Activated T-cell treated with anti-CD3 and anti-CD28 coated beads, Interleukin-2, amount 50 U/mL, for 72 hours (primary cell): ENCODE measurements around the gene TMEM81. TPM values are rescaled to one million over a fixed set of nuclear protein-coding genes. Genes with fewer than 3 reads are reported as not detected.

Experiments
- ATAC-seq, 2 donors: fragments of 150-1000 bp; cut with Tn5 transposase; replicated peaks in 1 of 2; 2 replicates each; pipeline ENCODE4 v1.10.0; 2021; ENCODE audit warnings: moderate library complexity in 2 of 2, mild to moderate bottlenecking in 1 of 2
- DNase-seq, 2 donors: peaks; one replicate each; pipeline ENCODE4 v3.0.0; 2021 to 2022; ENCODE audit warnings: mixed read lengths in 1 of 2
- H3K27ac Mint-ChIP-seq: one replicate; pipeline ENCODE4 v1.8.0; 2022; ENCODE audit warnings: mild to moderate bottlenecking, moderate library complexity, mixed read lengths
- H3K27me3 Mint-ChIP-seq: one replicate; pipeline ENCODE4 v1.8.0; 2022; ENCODE audit warnings: low read depth, mixed read lengths
- H3K36me3 Mint-ChIP-seq, 2 donors: one replicate each; pipeline ENCODE4 v1.8.0; 2022; ENCODE audit warnings: mixed read lengths in 2 of 2, mild to moderate bottlenecking in 1 of 2; ENCODE audit not compliant: insufficient read depth in 2 of 2
- H3K4me1 Mint-ChIP-seq: one replicate; pipeline ENCODE4 v1.8.0; 2022; ENCODE audit warnings: low read depth, mixed read lengths
- H3K4me3 Mint-ChIP-seq, 2 donors: one replicate each; pipeline ENCODE4 v1.8.0; 2022; ENCODE audit warnings: mild to moderate bottlenecking in 2 of 2, mixed read lengths in 2 of 2, moderate library complexity in 2 of 2
- H3K9me3 Mint-ChIP-seq, 2 donors: one replicate each; pipeline ENCODE4 v1.8.0; 2022; ENCODE audit warnings: mixed read lengths in 2 of 2
- total RNA-seq, 2 donors: library from RNA; stranded (reverse); gene quantifications; one replicate each; pipeline ENCODE4 v1.2.3, GENCODE V29; 2022

Gene TMEM81
- total RNA-seq, 2 donors from 2014 or later, result 5.2 to 6.1 TPM

GRCh38 chr1:205048382-205048781 lies 35.9 kb downstream of the TMEM81 start:
- DNase-seq (no peak), ATAC-seq (no peak)

GRCh38 chr1:205047764-205048231 lies 36.5 kb downstream of the TMEM81 start:
- ATAC-seq, result no peak
- DNase-seq, result no peak
- Mint-ChIP-seq H3K27ac (no peak overlapping the region), H3K9me3 (no peaks in the 10 kb centered on the region), H3K4me1 (no peaks in the 10 kb centered on the region), H3K27me3 (peaks cover 22% of the 10 kb centered on the region), H3K36me3 (no peaks in the 10 kb centered on the region), H3K4me3 (no peak overlapping the region)

More at GRCh38 chr1:205048382-205048781, 35.9 kb downstream of the TMEM81 start:
- Mint-ChIP-seq H3K27ac (no peak overlapping the region), H3K4me3 (no peak overlapping the region), H3K9me3 (no peaks in the 10 kb centered on the region), H3K4me1 (no peaks in the 10 kb centered on the region), H3K36me3 (no peaks in the 10 kb centered on the region), H3K27me3 (peaks cover 22% of the 10 kb centered on the region)

- Mint-ChIP-seq H3K36me3 (no peaks in the 10 kb centered on the region), H3K27ac (no peak overlapping the region), H3K4me3 (no peak overlapping the region), H3K4me1 (no peaks in the 10 kb centered on the region), H3K9me3 (no peaks in the 10 kb centered on the region), H3K27me3 (peaks cover 25% of the 10 kb centered on the region)
- ATAC-seq, result no peak
- no peak for DNase-seq
Measured at GRCh38 chr1:205046870-205047269, 37.4 kb downstream of the TMEM81 start.

GRCh38 chr1:205045146-205045545 lies 39.1 kb downstream of the TMEM81 start:
- DNase-seq, result no peak
- Mint-ChIP-seq H3K36me3 (no peaks in the 10 kb centered on the region), H3K4me1 (no peaks in the 10 kb centered on the region), H3K9me3 (no peaks in the 10 kb centered on the region), H3K27me3 (peaks cover 37% of the 10 kb centered on the region), H3K4me3 (no peak overlapping the region), H3K27ac (no peak overlapping the region)
- no peak for ATAC-seq

- H3K27ac Mint-ChIP-seq, result no peak overlapping the region
Measured at GRCh38 chr1:205044741-205045140, 39.5 kb downstream of the TMEM81 start.

GRCh38 chr1:205043866-205044265 lies 40.4 kb downstream of the TMEM81 start:
- Mint-ChIP-seq H3K36me3 (no peaks in the 10 kb centered on the region), H3K27me3 (peaks cover 37% of the 10 kb centered on the region), H3K9me3 (no peaks in the 10 kb centered on the region), H3K4me1 (no peaks in the 10 kb centered on the region), H3K27ac (no peak overlapping the region), H3K4me3 (no peak overlapping the region)
- DNase-seq, result no peak
- ATAC-seq, result no peak

More at GRCh38 chr1:205044741-205045140, 39.5 kb downstream of the TMEM81 start:
- Mint-ChIP-seq H3K4me3 (no peak overlapping the region), H3K9me3 (no peaks in the 10 kb centered on the region), H3K4me1 (no peaks in the 10 kb centered on the region), H3K27me3 (peaks cover 37% of the 10 kb centered on the region), H3K36me3 (no peaks in the 10 kb centered on the region)
- ATAC-seq, result no peak
- no peak for DNase-seq

- H3K27me3 Mint-ChIP-seq, result peaks cover 37% of the 10 kb centered on the region
Measured at GRCh38 chr1:205042911-205043806, 41.1 kb downstream of the TMEM81 start, which contains the start of gene CNTN2. CNTN2 (plus strand) TSS chr1:205043212; CDS start chr1:205053186, 9,974 bp downstream.

GRCh38 chr1:205041998-205042910 lies 42.0 kb downstream of the TMEM81 start:
- Mint-ChIP-seq H3K4me1 (no peaks in the 10 kb centered on the region), H3K27ac (no peak overlapping the region), H3K27me3 (peaks cover 37% of the 10 kb centered on the region), H3K36me3 (no peaks in the 10 kb centered on the region), H3K9me3 (no peaks in the 10 kb centered on the region), H3K4me3 (no peak overlapping the region)
- ATAC-seq (no peak), DNase-seq (no peak)

More at GRCh38 chr1:205042911-205043806, 41.1 kb downstream of the TMEM81 start, which contains the start of gene CNTN2:
- ATAC-seq (no peak), DNase-seq (no peak)
- H3K9me3 Mint-ChIP-seq, result no peaks in the 10 kb centered on the region
- no peaks in the 10 kb centered on the region for H3K36me3 Mint-ChIP-seq
- no peak within 1 kb of the TSS for H3K27ac Mint-ChIP-seq
- no peak within 1 kb of the TSS for H3K4me3 Mint-ChIP-seq
- no peaks in the 10 kb centered on the region for H3K4me1 Mint-ChIP-seq

- ATAC-seq (no peak), DNase-seq (no peak)
- Mint-ChIP-seq H3K9me3 (no peaks in the 10 kb centered on the region), H3K27ac (no peak overlapping the region), H3K27me3 (peaks cover 37% of the 10 kb centered on the region), H3K36me3 (no peaks in the 10 kb centered on the region), H3K4me1 (no peaks in the 10 kb centered on the region), H3K4me3 (no peak overlapping the region)
Measured at GRCh38 chr1:205041001-205041715, 43.1 kb downstream of the TMEM81 start.

- Mint-ChIP-seq H3K27me3 (peaks cover 14% of the 10 kb centered on the region), H3K4me1 (no peaks in the 10 kb centered on the region), H3K36me3 (no peaks in the 10 kb centered on the region), H3K9me3 (no peaks in the 10 kb centered on the region), H3K27ac (no peak overlapping the region), H3K4me3 (no peak overlapping the region)
- DNase-seq (no peak), ATAC-seq (no peak)
Measured at GRCh38 chr1:205038132-205038786, 46.0 kb downstream of the TMEM81 start.

- H3K27ac Mint-ChIP-seq, result no peak overlapping the region
- H3K27me3 Mint-ChIP-seq, result peaks cover 14% of the 10 kb centered on the region
- ATAC-seq, result no peak
- no peak for DNase-seq
- no peaks in the 10 kb centered on the region for H3K36me3 Mint-ChIP-seq
- no peaks in the 10 kb centered on the region for H3K4me1 Mint-ChIP-seq
- no peaks in the 10 kb centered on the region for H3K9me3 Mint-ChIP-seq
- H3K4me3 Mint-ChIP-seq, result no peak overlapping the region
Measured at GRCh38 chr1:205037539-205037938, 46.7 kb downstream of the TMEM81 start.
